Skin of body (tissue), 2 donors: ENCODE results near the gene AFF3. TPM values are rescaled to one million over a fixed set of nuclear protein-coding genes. Genes with fewer than 3 reads are reported as not detected.

Source experiments
- DNase-seq: peaks from one replicate; lab custom pipeline; 2025; lab: John Stamatoyannopoulos, UW
- total RNA-seq: library from RNA; depleted of rRNA; stranded (reverse); fragments of >200 nt; gene quantifications from one replicate; pipeline ENCODE4 v1.2.3, GENCODE V29; 2014

Gene AFF3
- total RNA-seq, 1 donor from 2014 or later = 8.1 TPM

GRCh38 chr2:100045000-100045399, 97.4 kb downstream of the AFF3 start:
- DNase-seq = no peak

- no peak for DNase-seq
These were observed 98.5 kb downstream of the AFF3 start for GRCh38 chr2:100043891-100044255.

GRCh38 chr2:100043081-100043890, 99.1 kb downstream of the AFF3 start:
- no peak for DNase-seq

GRCh38 chr2:100042562-100042961, 99.8 kb downstream of the AFF3 start:
- DNase-seq = no peak

- DNase-seq = no peak
These were observed 100.4 kb downstream of the AFF3 start for GRCh38 chr2:100041946-100042345.

GRCh38 chr2:100041385-100041784, 101.0 kb downstream of the AFF3 start:
- no peak for DNase-seq

- DNase-seq = no peak
These were observed 101.5 kb downstream of the AFF3 start for GRCh38 chr2:100040906-100041305.

- DNase-seq = no peak
These were observed 103.0 kb downstream of the AFF3 start for GRCh38 chr2:100039291-100039980.

- DNase-seq = no peak
These were observed 104.4 kb downstream of the AFF3 start for GRCh38 chr2:100038011-100038410.

- DNase-seq = no peak
These were observed 105.6 kb downstream of the AFF3 start for GRCh38 chr2:100036793-100037192.

- no peak for DNase-seq
These were observed 106.4 kb downstream of the AFF3 start for GRCh38 chr2:100036026-100036425.

GRCh38 chr2:100034431-100034830, 108.0 kb downstream of the AFF3 start:
- DNase-seq = no peak

GRCh38 chr2:100033976-100034375, 108.4 kb downstream of the AFF3 start:
- peak; percentile 8 for DNase-seq

GRCh38 chr2:100031604-100032003, 110.8 kb downstream of the AFF3 start:
- DNase-seq = no peak

- DNase-seq = no peak
These were observed 112.9 kb downstream of the AFF3 start for GRCh38 chr2:100029460-100029859.

GRCh38 chr2:100021791-100022340, 120.5 kb downstream of the AFF3 start:
- DNase-seq = no peak

- no peak for DNase-seq
These were observed 122.9 kb downstream of the AFF3 start for GRCh38 chr2:100019499-100019898.

- no peak for DNase-seq
These were observed 123.8 kb downstream of the AFF3 start for GRCh38 chr2:100018341-100019193.

- no peak for DNase-seq
These were observed 124.8 kb downstream of the AFF3 start for GRCh38 chr2:100017633-100018032.

- DNase-seq = no peak
These were observed 125.6 kb downstream of the AFF3 start for GRCh38 chr2:100016756-100017155.

- DNase-seq = no peak
These were observed 126.5 kb downstream of the AFF3 start for GRCh38 chr2:100015849-100016248.
